ENCODE measurements around the gene SPAG5.
"Not testable (repeated sequence)": the region's sequence is repeated elsewhere in the genome, so short reads cannot be mapped to it uniquely, and the experiment has no call there.

GRCh38 chr17:28576016-28576415 lies 22.8 kb downstream of the SPAG5 start:
- TF ChIP-seq CTCF (conservative IDR thresholded peaks at IDR 0.05; ENCODE audit: low read length); EZH2phosphoT487 (IDR thresholded peaks at IDR 0.05; ENCODE audit: borderline replicate concordance): not testable (repeated sequence)
